ENCODE measurements around the gene NEUROG3.

The NEUROG3 gene

DNA sequence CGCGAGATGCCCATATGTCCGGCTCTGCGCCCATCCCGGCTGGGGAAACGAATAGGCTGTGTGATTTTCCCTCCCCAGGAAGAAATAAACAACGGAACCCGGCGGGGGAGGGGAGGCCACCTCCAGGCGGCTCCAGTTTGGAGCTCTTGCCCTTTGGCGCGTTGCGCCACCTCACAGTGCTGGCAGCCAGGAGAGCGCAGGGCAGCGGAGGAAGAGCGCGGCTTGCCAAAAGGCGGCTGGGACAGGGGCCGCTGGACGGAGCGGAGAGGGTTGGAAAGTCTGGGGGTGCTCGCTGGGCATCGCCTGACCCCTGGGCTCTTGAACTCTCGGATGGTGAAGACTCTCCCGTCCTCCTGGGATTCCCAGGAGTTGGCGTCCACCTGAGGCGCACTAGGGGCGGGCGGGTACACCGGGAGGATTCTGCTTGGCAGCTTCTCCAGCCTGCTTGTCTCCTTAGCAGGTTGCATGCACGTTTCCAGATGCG, 5.3 kb upstream of the NEUROG3 start:
- DNase-seq (ENCODE audit: low spot score) = no peak
- no peak for TF ChIP-seq CTCF (IDR thresholded peaks at IDR 0.05; ENCODE audit: extremely low read depth, missing control alignments)

- TF ChIP-seq CTCF (IDR thresholded peaks at IDR 0.05; ENCODE audit: extremely low read depth, missing control alignments) = no peak
- no peak for DNase-seq (ENCODE audit: low spot score)
These were observed 4.3 kb upstream of the NEUROG3 start for GRCh38 chr10:69577268-69578232.

DNA sequence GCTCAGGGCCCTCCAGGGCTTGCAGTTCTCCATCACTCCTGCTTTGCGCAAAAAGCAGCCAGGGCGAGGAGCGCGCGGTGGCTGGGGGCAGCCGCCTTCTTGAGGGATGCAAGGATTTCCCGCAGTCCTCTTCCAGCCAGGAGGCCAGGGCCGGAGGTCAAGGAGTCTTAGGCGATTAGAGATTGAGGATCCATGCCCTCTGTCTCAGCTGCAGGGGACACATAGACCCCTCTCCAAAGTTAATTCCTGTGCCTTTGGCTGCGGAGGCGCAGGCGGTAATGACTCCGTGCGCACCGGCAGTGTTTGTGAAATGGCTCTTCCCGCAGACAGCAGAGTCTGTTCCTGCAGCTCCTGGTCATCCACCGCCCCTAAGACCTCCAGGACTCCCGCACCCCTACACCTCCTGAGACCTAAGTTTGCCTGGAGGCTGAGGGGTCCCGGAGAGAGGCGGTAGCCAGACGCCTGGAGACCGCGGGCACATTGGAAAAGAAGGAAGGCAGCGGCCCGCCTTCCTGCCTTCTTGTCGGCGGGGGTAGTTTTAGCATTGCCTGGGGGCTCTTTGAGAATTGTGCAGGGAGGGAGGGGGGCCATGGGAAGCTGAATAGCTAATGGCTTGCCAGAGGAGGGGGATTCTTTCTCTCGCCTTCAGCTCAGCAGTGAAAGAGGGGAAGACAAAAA, 3.3 kb upstream of the NEUROG3 start:
- no peak for TF ChIP-seq CTCF (IDR thresholded peaks at IDR 0.05; ENCODE audit: extremely low read depth, missing control alignments)
- DNase-seq (ENCODE audit: low spot score) = no peak

- TF ChIP-seq CTCF (IDR thresholded peaks at IDR 0.05; ENCODE audit: extremely low read depth, missing control alignments) = no peak
- DNase-seq (ENCODE audit: low spot score) = no peak
These were observed 2.0 kb upstream of the NEUROG3 start for GRCh38 chr10:69575164-69575722.

GRCh38 chr10:69574571-69574978, 1.4 kb upstream of the NEUROG3 start:
- DNase-seq (ENCODE audit: low spot score) = no peak
- TF ChIP-seq CTCF (IDR thresholded peaks at IDR 0.05; ENCODE audit: extremely low read depth, missing control alignments) = no peak

GRCh38 chr10:69572159-69573055, 815 bp downstream of the NEUROG3 start:
- no peak for DNase-seq (ENCODE audit: low spot score)
- no peak for TF ChIP-seq CTCF (IDR thresholded peaks at IDR 0.05; ENCODE audit: extremely low read depth, missing control alignments)
